H1 (cell line): ENCODE results near the gene MTURN. TPM values are rescaled to one million over a fixed set of nuclear protein-coding genes. Genes with fewer than 3 reads are reported as not detected.

Experiments used
- CTCF ChIA-PET: fragments of 300-600 bp; sonication (Branson Sonifier 250); formaldehyde crosslinking; loops from one replicate; lab custom pipeline; 2021; ENCODE audit not compliant: partially characterized antibody; lab: Charles Lee
- POLR2A ChIA-PET: fragments of 300-600 bp; sonication (Branson Sonifier 250); formaldehyde crosslinking; loops from one replicate; lab custom pipeline; 2021; ENCODE audit warnings: inconsistent platforms; ENCODE audit not compliant: partially characterized antibody; lab: Charles Lee
- DNase-seq, 2 experiments: peaks; one replicate each; pipeline versions ENCODE4 v3.0.0 to v3.0.0-alpha.2; 2010 to 2022; ENCODE audit warnings: low spot score in 2 of 2, low read depth in 1 of 2, mixed read lengths in 1 of 2
- FAIRE-seq: peaks from 2 replicates; lab custom pipeline; 2011; peaks lifted over from hg19 to GRCh38; lab: Jason Lieb, UNC
- H2AFZ ChIP-seq: 2 replicates; pipeline ENCODE4 v1.8.1; 2012; ENCODE audit warnings: low read length, inconsistent platforms
- H2AK5ac ChIP-seq: 2 replicates; pipeline ENCODE4 v1.6.1; 2013; ENCODE audit warnings: low read depth, low read length
- H2BK120ac ChIP-seq: replicated peaks from 2 replicates; pipeline ENCODE3; 2013; ENCODE audit warnings: low read depth, low read length, inconsistent platforms
- H2BK12ac ChIP-seq: 2 replicates; pipeline ENCODE4 v1.6.1; 2013; ENCODE audit warnings: low read depth, low read length
- H2BK15ac ChIP-seq: 2 replicates; pipeline ENCODE4 v1.6.1; 2013; ENCODE audit warnings: low read length
- H2BK20ac ChIP-seq: 2 replicates; pipeline ENCODE4 v1.6.1; 2013; ENCODE audit warnings: low read length
- H2BK5ac ChIP-seq: 2 replicates; pipeline ENCODE4 v1.6.1; 2013; ENCODE audit warnings: low read depth, low read length
- H3K14ac ChIP-seq: 2 replicates; pipeline ENCODE4 v1.6.1; 2013; ENCODE audit warnings: inconsistent platforms; ENCODE audit not compliant: insufficient read length
- H3K18ac ChIP-seq: 2 replicates; pipeline ENCODE4 v1.6.1; 2013; ENCODE audit warnings: low read length; ENCODE audit errors: extremely low read depth
- H3K23ac ChIP-seq: 2 replicates; pipeline ENCODE4 v1.6.1; 2013; ENCODE audit warnings: inconsistent platforms; ENCODE audit not compliant: insufficient read length
- H3K23me2 ChIP-seq: 2 replicates; pipeline ENCODE4 v1.6.1; 2013; ENCODE audit warnings: low read depth, low read length
- H3K27ac ChIP-seq: 2 replicates; pipeline ENCODE4 v1.6.1; 2011; ENCODE audit warnings: low read depth, low read length, inconsistent platforms
- H3K27me3 ChIP-seq, 4 experiments: replicated peaks in 1 of 4; 1 replicate in 1 of 4; 2 replicates in 3 of 4; pipeline versions ENCODE4 v1.6.1 to v1.8.1; 2011 to 2013; ENCODE audit warnings: low read length in 3 of 4, mild to moderate bottlenecking in 3 of 4, inconsistent platforms in 2 of 4, mixed read lengths in 2 of 4, moderate library complexity in 1 of 4; ENCODE audit not compliant: control insufficient read depth in 3 of 4, insufficient read depth in 3 of 4; ENCODE audit errors: extremely low read depth in 1 of 4
- H3K36me3 ChIP-seq, 4 experiments: 2 replicates each; pipeline versions ENCODE4 v1.6.1 to v1.8.1; 2011 to 2013; ENCODE audit warnings: mild to moderate bottlenecking in 4 of 4, low read length in 3 of 4, moderate library complexity in 2 of 4, control low read depth in 1 of 4, inconsistent platforms in 1 of 4; ENCODE audit not compliant: insufficient read depth in 4 of 4, control insufficient read depth in 2 of 4
- H3K4ac ChIP-seq: replicated peaks from 2 replicates; pipeline ENCODE3; 2013; ENCODE audit warnings: low read length, low read depth, mixed read lengths, inconsistent platforms; ENCODE audit not compliant: insufficient read length
- H3K4me1 ChIP-seq, 4 experiments: replicated peaks in 1 of 4; 1 replicate in 1 of 4; 2 replicates in 3 of 4; pipeline versions ENCODE4 v1.6.1 to v1.8.1; 2011 to 2013; ENCODE audit warnings: low read length in 3 of 4, inconsistent platforms in 2 of 4, mixed read lengths in 1 of 4; ENCODE audit not compliant: insufficient read depth in 4 of 4, control insufficient read depth in 3 of 4
- H3K4me2 ChIP-seq, 2 experiments: 2 replicates each; pipeline versions ENCODE4 v1.6.1 to v1.8.1; 2011 to 2013; ENCODE audit warnings: low read depth in 2 of 2, low read length in 2 of 2, control low read depth in 1 of 2, inconsistent platforms in 1 of 2, mild to moderate bottlenecking in 1 of 2; ENCODE audit not compliant: insufficient read depth in 1 of 2
- H3K4me3 ChIP-seq, 4 experiments: fragments of 200-600, 300-600 bp in 1 of 4; sonication (generic), shearing (Covaris generic), sonication (Bioruptor Twin) in 1 of 4; 2 replicates each; pipeline versions ENCODE4 v1.5.1 to v1.8.1; 2011 to 2016; ENCODE audit warnings: low read length in 4 of 4, low read depth in 3 of 4, control low read depth in 2 of 4, inconsistent platforms in 2 of 4, mild to moderate bottlenecking in 2 of 4, mixed read lengths in 1 of 4, moderate library complexity in 1 of 4; ENCODE audit not compliant: insufficient read depth in 2 of 4; ENCODE audit errors: extremely low read depth in 1 of 4
- H3K56ac ChIP-seq: replicated peaks from 2 replicates; pipeline ENCODE3; 2013; ENCODE audit warnings: low read depth, mild to moderate bottlenecking, mixed read lengths, low read length, inconsistent platforms; ENCODE audit not compliant: insufficient read length
- H3K79me1 ChIP-seq: 2 replicates; pipeline ENCODE4 v1.6.1; 2013; ENCODE audit warnings: low read depth, low read length, control low read depth
- H3K79me2 ChIP-seq, 2 experiments: 2 replicates each; pipeline versions ENCODE4 v1.6.1 to v1.8.1; 2012 to 2013; ENCODE audit warnings: low read length in 2 of 2, mild to moderate bottlenecking in 2 of 2, inconsistent platforms in 1 of 2; ENCODE audit not compliant: insufficient read depth in 2 of 2, control insufficient read depth in 1 of 2
- H3K9ac ChIP-seq, 4 experiments: replicated peaks in 1 of 4; 1 replicate in 1 of 4; 2 replicates in 3 of 4; pipeline versions ENCODE4 v1.6.1 to v1.8.1; 2011 to 2013; ENCODE audit warnings: low read depth in 3 of 4, low read length in 3 of 4, control low read depth in 2 of 4, mild to moderate bottlenecking in 2 of 4, moderate library complexity in 2 of 4, inconsistent platforms in 1 of 4; ENCODE audit errors: extremely low read depth in 1 of 4
- H3K9me3 ChIP-seq, 2 experiments: 2 replicates each; pipeline versions ENCODE4 v1.6.1 to v1.8.1; 2012 to 2013; ENCODE audit warnings: mild to moderate bottlenecking in 2 of 2, moderate library complexity in 2 of 2, control low read depth in 1 of 2, inconsistent platforms in 1 of 2, low read depth in 1 of 2, low read length in 1 of 2, mixed read lengths in 1 of 2; ENCODE audit not compliant: insufficient read depth in 2 of 2
- H4K20me1 ChIP-seq, 2 experiments: replicated peaks in 1 of 2; 2 replicates each; pipeline versions ENCODE3 to v1.8.1; 2011 to 2013; ENCODE audit warnings: inconsistent platforms in 2 of 2, low read length in 2 of 2, mild to moderate bottlenecking in 1 of 2; ENCODE audit not compliant: insufficient read depth in 2 of 2, control insufficient read depth in 1 of 2
- H4K5ac ChIP-seq: 2 replicates; pipeline ENCODE4 v1.6.1; 2013; ENCODE audit warnings: low read length, low read depth, mixed read lengths, inconsistent platforms; ENCODE audit not compliant: insufficient read length
- H4K8ac ChIP-seq: 2 replicates; pipeline ENCODE4 v1.8.0; 2013; ENCODE audit warnings: mild to moderate bottlenecking, moderate library complexity, low read length, inconsistent platforms; ENCODE audit not compliant: insufficient read depth; ENCODE audit errors: extremely low read depth
- H4K91ac ChIP-seq: replicated peaks from 2 replicates; pipeline ENCODE3; 2013; ENCODE audit warnings: low read length, mixed read lengths, inconsistent platforms; ENCODE audit not compliant: insufficient read length
- BACH1 ChIP-seq: IDR thresholded peaks from 2 replicates; pipeline ENCODE4 v1.6.1; 2012; ENCODE audit warnings: low read length, improper control_type of control experiment
- CEBPB ChIP-seq: IDR thresholded peaks from 2 replicates; pipeline ENCODE4 v1.6.1; 2012; ENCODE audit warnings: low read depth, low read length
- EP300 ChIP-seq, 2 experiments: IDR thresholded peaks; 1 replicate in 1 of 2; 2 replicates in 1 of 2; pipeline ENCODE4 v1.6.1; 2011 to 2012; ENCODE audit warnings: low read depth in 2 of 2, low read length in 2 of 2, mild to moderate bottlenecking in 2 of 2, borderline replicate concordance in 1 of 2, inconsistent platforms in 1 of 2, moderate library complexity in 1 of 2
- GABPA ChIP-seq: IDR thresholded peaks from 2 replicates; pipeline ENCODE4 v1.6.1; 2011; ENCODE audit warnings: mild to moderate bottlenecking, low read length, moderate library complexity, borderline replicate concordance; ENCODE audit not compliant: insufficient read depth
- JUN ChIP-seq: IDR thresholded peaks from 2 replicates; pipeline ENCODE4 v1.6.1; 2011; ENCODE audit warnings: low read depth, mild to moderate bottlenecking, improper control_type of control experiment, low read length
- KDM1A ChIP-seq: fragments of 200-600, 300-600 bp; sonication (generic); IDR thresholded peaks from 2 replicates; pipeline ENCODE4 v1.7.1; 2016; ENCODE audit warnings: mild to moderate bottlenecking, low read length, borderline replicate concordance
- PHF8 ChIP-seq: fragments of 200-600 bp; sonication (generic); conservative IDR thresholded peaks from 2 replicates; pipeline ENCODE4 v1.7.1; 2012; ENCODE audit warnings: low read depth, mild to moderate bottlenecking, inconsistent platforms, low read length, moderate library complexity
- RNF2 ChIP-seq: fragments of 200-900, 300-1000 bp; sonication (generic); IDR thresholded peaks from 2 replicates; pipeline ENCODE4 v1.7.1; 2016; ENCODE audit warnings: borderline replicate concordance, low read depth, mild to moderate bottlenecking, antibody characterized with exemption, low read length; ENCODE audit not compliant: poor library complexity, severe bottlenecking; ENCODE audit errors: missing control alignments
- RXRA ChIP-seq: IDR thresholded peaks from 2 replicates; pipeline ENCODE4 v1.6.1; 2011; ENCODE audit warnings: low read depth, mild to moderate bottlenecking, low read length, moderate library complexity; ENCODE audit not compliant: insufficient read depth
- SIN3A ChIP-seq, 2 experiments: IDR thresholded peaks in 1 of 2; conservative IDR thresholded peaks in 1 of 2; 2 replicates each; pipeline ENCODE4 v1.6.1; 2011 to 2012; ENCODE audit warnings: low read length in 2 of 2, improper control_type of control experiment in 1 of 2, low read depth in 1 of 2, mild to moderate bottlenecking in 1 of 2
- SP4 ChIP-seq: IDR thresholded peaks from 2 replicates; pipeline ENCODE4 v1.6.1; 2012; ENCODE audit warnings: low read length, inconsistent platforms
- ZNF274 ChIP-seq: IDR thresholded peaks from 2 replicates; pipeline ENCODE4 v1.7.0; 2012; ENCODE audit warnings: low read length, borderline replicate concordance; ENCODE audit errors: extremely low read depth
- WGBS, 2 experiments: shearing (Covaris generic) in 1 of 2; methylation state at CpG; one replicate each; pipeline versions ENCODE4 v1.1.6 to v1.1.7; 2013 to 2015; ENCODE audit warnings: low lambda C conversion rate in 2 of 2, mixed read lengths in 2 of 2, inconsistent platforms in 1 of 2, low coverage in 1 of 2, missing lambda C conversion rate in 1 of 2; ENCODE audit not compliant: insufficient replicate concordance in 2 of 2, insufficient coverage in 1 of 2, insufficient read length in 1 of 2; ENCODE audit errors: extremely low coverage in 1 of 2, missing lambda C conversion rate in 1 of 2; 5-methylcytosine and 5-hydroxymethylcytosine counted together
- polyA plus RNA-seq, 7 experiments: library from polyadenylated mRNA; depleted of rRNA in 3 of 7; stranded (reverse) in 5 of 7; unstranded in 2 of 7; fragments of >200 nt in 5 of 7; fragments of 200-250 nt in 2 of 7; gene quantifications; 1 replicate in 5 of 7; 2 replicates in 1 of 7; 4 replicates in 1 of 7; pipeline versions ENCODE4 v1.2.1 to v1.2.3, GENCODE V29; 2011 to 2013; ENCODE audit warnings: missing spikeins in 2 of 7, mixed read lengths in 2 of 7
- total RNA-seq: library from RNA; stranded (reverse); fragmentation: NEBNext Ultra II Directional; extraction: Animal tissue kit (Norgen Biotek cat#: 25700); gene quantifications from 2 replicates; pipeline ENCODE4 v1.2.1, GENCODE V29; 2021

Gene MTURN
- total and polyA plus RNA-seq, 2 of the 8 experiments (the other 6 are each of a cell fraction or from before 2014, with no cell fraction given) = 2.6 to 5.8 TPM

GRCh38 chr7:30144657-30145306 is 10.0 kb downstream of the MTURN start:
- Histone ChIP-seq H3K27ac (no peak overlapping the region), H3K79me1 (no peaks in the 10 kb centered on the region), H4K20me1 (peaks cover 0 to 2% of the 10 kb centered on the region in 2 experiments), H2BK12ac (no peak overlapping the region), H3K4ac (no peak overlapping the region), H2BK15ac (no peak overlapping the region), H4K5ac (no peak overlapping the region), H3K9me3 (no peaks in the 10 kb centered on the region), H3K56ac (no peak overlapping the region), H3K23me2 (no peaks in the 10 kb centered on the region), H3K14ac (no peak overlapping the region), H3K4me2 (no peak overlapping the region), H2BK20ac (no peak overlapping the region), H3K4me1 (peaks cover 0 to 3% (median 1%) of the 10 kb centered on the region in 4 experiments; a peak in 3 of 7 replicates), H3K4me3 (no peak overlapping the region), H2BK120ac (no peak overlapping the region), H3K36me3 (no peaks in the 10 kb centered on the region), H2AFZ (no peak overlapping the region), H3K79me2 (no peaks in the 10 kb centered on the region; a peak in 1 of 4 replicates), H3K9ac (no peak overlapping the region), H4K8ac (no peak overlapping the region), H3K23ac (no peak overlapping the region), H3K18ac (no peak overlapping the region), H2BK5ac (no peak overlapping the region), H2AK5ac (no peak overlapping the region), H3K27me3 (no peaks in the 10 kb centered on the region; a peak in 1 of 7 replicates), H4K91ac (no peak overlapping the region)
- DNase-seq = no peak
- no peak for FAIRE-seq
- 90% methylated on average over 5 of the region's 5 CpGs; no CpG with 5 or more reads in 1 of the 2 experiments for WGBS, 2 experiments
- POLR2A ChIA-PET = no interaction called here
- CTCF ChIA-PET = interaction anchor here (1.3 to 1.5 kb wide), 2 partner anchors 8 to 10 kb away, joined by 3 to 4 read pairs; partner anchors contain the start of gene MTURN
- no peak for TF ChIP-seq JUN
- TF ChIP-seq KDM1A = no peak
- TF ChIP-seq RXRA = no peak
- no peak for TF ChIP-seq RNF2
- no peak for TF ChIP-seq SP4
- no peak for TF ChIP-seq ZNF274
- TF ChIP-seq EP300 (IDR thresholded peaks at IDR 0.05; ENCODE audit: borderline replicate concordance in 1 of 2, low read depth in 2 of 2, low read length in 2 of 2) = no peak
- TF ChIP-seq SIN3A (conservative IDR thresholded peaks at IDR 0.05 in 1 of 2, IDR thresholded peaks at IDR 0.05 in 1 of 2; ENCODE audit: low read depth in 1 of 2, low read length in 2 of 2) = no peak
- TF ChIP-seq CEBPB = no peak
- TF ChIP-seq PHF8 = no peak
- TF ChIP-seq BACH1 = no peak
- TF ChIP-seq GABPA = no peak
